ENCODE measurements around the gene SMIM43. TPM values are rescaled to one million over a fixed set of nuclear protein-coding genes. Genes with fewer than 3 reads are reported as not detected.
"Not testable (repeated sequence)": the region's sequence is repeated elsewhere in the genome, so short reads cannot be mapped to it uniquely, and the experiment has no call there.

The SMIM43 gene
- total RNA-seq, 4 donors from 2014 or later, result not detected

GRCh38 chr4:121764303-121764701 lies 662 bp downstream of the SMIM43 start:
- DNase-seq (ENCODE audit: low spot score in 2 of 2), result no peak
- intact Hi-C loops (cut with DNase I; ENCODE audit: low total_unique reads), result no loop called here
- no peak for TF ChIP-seq CTCF (IDR thresholded peaks at IDR 0.05)
- TF ChIP-seq POLR2A (IDR thresholded peaks at IDR 0.05), result no peak
- WGBS, 2 donors, result 32 to 38% methylated on average over 13 to 14 of the region's 14 CpGs
- no peak overlapping the region for H3K4me3 ChIP-seq (ENCODE audit: low read depth, poor library complexity, severe bottlenecking)

- DNase-seq (ENCODE audit: low spot score in 2 of 2), result no peak
- 44 to 53% methylated on average over 3 of the region's 3 CpGs for WGBS, 2 donors
- no peak overlapping the region for H3K4me3 ChIP-seq (ENCODE audit: low read depth, poor library complexity, severe bottlenecking)
- intact Hi-C loops (cut with DNase I; ENCODE audit: low total_unique reads), result no loop called here
- TF ChIP-seq CTCF (IDR thresholded peaks at IDR 0.05), result no peak
These were observed 4.8 kb downstream of the SMIM43 start for GRCh38 chr4:121760205-121760604.

GRCh38 chr4:121758925-121759568 lies 5.9 kb downstream of the SMIM43 start:
- TF ChIP-seq CTCF (IDR thresholded peaks at IDR 0.05), result no peak
- no peak for TF ChIP-seq POLR2A (IDR thresholded peaks at IDR 0.05)
- intact Hi-C loops (cut with DNase I; ENCODE audit: low total_unique reads), result no loop called here
- H3K4me3 ChIP-seq (ENCODE audit: low read depth, poor library complexity, severe bottlenecking), result no peak overlapping the region
- no peak for DNase-seq (ENCODE audit: low spot score in 2 of 2)
- 89% methylated on average over 2 of the region's 2 CpGs for WGBS, 2 donors

GRCh38 chr4:121752142-121752541 lies 12.8 kb downstream of the SMIM43 start:
- intact Hi-C loops (cut with DNase I; ENCODE audit: low total_unique reads); DNase-seq (ENCODE audit: low spot score in 2 of 2); H3K4me3 ChIP-seq (ENCODE audit: low read depth, poor library complexity, severe bottlenecking): not testable (repeated sequence)
- WGBS, 2 donors, result 77 to 83% methylated on average over 1 of the region's 1 CpG

GRCh38 chr4:121749225-121749624 lies 15.7 kb downstream of the SMIM43 start:
- intact Hi-C loops (cut with DNase I; ENCODE audit: low total_unique reads), result no loop called here
- H3K4me3 ChIP-seq (ENCODE audit: low read depth, poor library complexity, severe bottlenecking), result no peak overlapping the region
- DNase-seq (ENCODE audit: low spot score in 2 of 2), result no peak
- TF ChIP-seq POLR2A (IDR thresholded peaks at IDR 0.05) (no peak), CTCF (IDR thresholded peaks at IDR 0.05) (no peak)
- 23 to 24% methylated on average over 4 of the region's 4 CpGs for WGBS, 2 donors

- TF ChIP-seq CTCF (IDR thresholded peaks at IDR 0.05), result no peak
- TF ChIP-seq POLR2A (IDR thresholded peaks at IDR 0.05), result no peak
- no peak for DNase-seq (ENCODE audit: low spot score in 2 of 2)
- intact Hi-C loops (cut with DNase I; ENCODE audit: low total_unique reads), result no loop called here
- H3K4me3 ChIP-seq (ENCODE audit: low read depth, poor library complexity, severe bottlenecking), result no peak overlapping the region
- WGBS, 2 donors, result 78 to 79% methylated on average over 3 of the region's 3 CpGs
These were observed 22.2 kb downstream of the SMIM43 start for GRCh38 chr4:121742794-121743193.
